Midbrain (tissue), 1 donor: ENCODE measurements around the gene SH3GL1.

Experiments used
- DNase-seq: peaks from one replicate; lab custom pipeline; 2025; lab: John Stamatoyannopoulos, UW

Gene SH3GL1

DNA sequence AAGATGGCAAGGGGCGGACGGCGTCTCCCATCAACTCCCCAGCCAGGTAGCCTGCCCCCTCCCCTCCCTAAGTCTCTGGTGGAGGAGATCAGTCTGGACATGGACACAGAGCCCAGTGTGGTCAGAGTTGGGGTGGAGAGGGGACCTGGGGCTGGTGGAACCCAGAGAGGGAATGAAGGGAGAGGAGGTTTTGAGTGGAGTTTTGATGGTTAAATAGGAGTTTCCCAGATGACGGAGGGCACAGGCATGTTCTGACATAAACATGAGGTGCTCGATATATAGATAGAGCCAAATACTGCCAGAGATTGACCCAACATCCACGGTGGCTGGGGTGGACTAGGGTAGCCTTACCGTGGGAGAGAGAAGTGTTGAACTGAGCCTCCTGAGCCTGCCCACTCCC, 81.9 kb downstream of the SH3GL1 start:
- no peak for DNase-seq

DNA sequence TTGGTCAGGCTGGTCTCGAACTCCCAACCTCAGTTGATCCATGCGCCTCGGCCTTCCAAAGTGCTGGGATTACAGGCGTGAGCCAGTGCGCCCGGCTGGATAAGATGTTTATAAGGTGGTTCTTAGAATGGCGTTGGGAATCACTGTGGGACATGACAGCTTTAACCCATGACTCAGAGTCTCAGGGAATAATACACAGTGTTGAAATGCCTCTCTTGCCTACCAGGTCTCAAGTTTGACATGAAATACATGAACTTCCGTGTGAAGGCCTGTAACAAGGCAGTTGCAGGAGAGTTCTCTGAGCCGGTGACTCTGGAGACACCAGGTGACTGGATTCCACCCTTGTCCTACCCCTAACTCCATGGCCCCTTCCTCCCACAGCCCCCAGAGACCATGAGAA, 83.4 kb downstream of the SH3GL1 start:
- DNase-seq: no peak

DNA sequence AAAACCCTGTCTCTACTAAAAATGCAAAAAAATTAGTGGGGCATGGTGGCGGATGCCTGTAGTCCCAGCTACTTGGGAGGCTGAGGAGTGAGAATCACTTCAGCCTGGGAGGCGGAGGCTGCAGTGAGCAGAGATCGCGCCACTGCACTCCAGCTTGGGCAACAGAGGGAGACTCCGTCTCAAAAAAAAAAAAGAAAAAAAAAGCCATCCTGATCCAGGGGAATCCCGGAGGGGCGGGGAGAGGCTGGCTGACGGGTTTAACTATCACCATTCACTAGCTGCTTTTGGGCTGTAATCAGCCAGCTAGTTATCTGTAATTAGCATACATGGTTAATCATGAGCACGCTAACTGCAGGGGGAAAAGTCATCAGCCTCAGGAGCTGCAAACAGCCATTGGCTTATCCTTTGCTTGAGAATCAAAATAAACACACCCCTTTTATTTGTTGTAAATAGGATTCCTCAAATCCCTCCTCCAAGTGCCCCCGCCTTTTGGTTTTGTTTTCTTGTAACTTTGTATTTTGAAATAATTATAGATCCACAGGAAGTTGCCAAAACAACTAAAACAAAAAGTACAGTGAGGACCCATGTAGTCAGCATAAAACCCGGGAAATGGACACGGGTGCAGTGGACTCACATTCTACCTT, 86.4 kb downstream of the SH3GL1 start:
- DNase-seq: no peak
